SHP77 (cell line): ENCODE measurements around the gene SLC38A6.

Experiments used
- DNase-seq, 2 experiments: peaks; one replicate each; lab custom pipeline; 2025; lab: John Stamatoyannopoulos, UW

SLC38A6 gene

DNA sequence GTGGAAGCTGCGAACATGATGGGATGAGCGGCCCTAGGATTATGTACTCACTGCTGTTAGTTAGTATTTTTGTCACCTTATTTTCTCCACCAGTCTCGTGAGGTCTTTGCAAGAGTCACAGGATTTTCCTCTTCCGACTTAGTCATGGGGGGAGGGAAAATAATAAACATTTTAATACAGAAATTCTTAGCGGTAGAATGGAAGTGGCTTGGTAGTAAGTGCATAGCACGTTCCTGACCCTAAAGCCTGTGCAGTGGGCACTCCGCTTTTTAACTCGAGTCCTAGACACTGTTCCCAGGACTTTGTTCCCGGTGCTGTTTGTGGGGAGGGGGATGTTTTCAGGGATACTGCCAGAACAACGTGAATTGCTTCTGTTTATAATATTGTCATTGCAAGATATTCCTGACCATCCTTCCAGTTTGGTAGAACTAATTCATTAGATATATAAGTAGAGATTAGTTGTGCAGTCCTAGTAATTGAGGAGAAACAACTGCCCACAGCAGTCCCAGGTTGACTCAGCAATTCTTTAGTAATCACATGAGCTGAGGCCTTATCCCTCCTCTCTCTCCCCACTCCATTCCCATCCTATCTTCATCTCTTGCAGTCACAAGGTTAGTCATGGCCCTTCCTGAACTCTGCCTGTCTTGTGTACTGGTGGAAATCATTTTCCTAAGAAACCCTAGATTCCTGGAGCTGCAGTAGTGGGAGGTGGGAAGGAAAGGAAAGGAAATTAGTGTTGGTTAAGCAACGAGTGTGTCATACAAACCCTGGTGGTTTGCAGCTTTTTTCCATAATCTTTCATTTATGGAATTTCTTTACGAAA is 799 bp downstream of the SLC38A6 start:
- peak in 1 of 2 experiments; percentile 14 for DNase-seq

DNA sequence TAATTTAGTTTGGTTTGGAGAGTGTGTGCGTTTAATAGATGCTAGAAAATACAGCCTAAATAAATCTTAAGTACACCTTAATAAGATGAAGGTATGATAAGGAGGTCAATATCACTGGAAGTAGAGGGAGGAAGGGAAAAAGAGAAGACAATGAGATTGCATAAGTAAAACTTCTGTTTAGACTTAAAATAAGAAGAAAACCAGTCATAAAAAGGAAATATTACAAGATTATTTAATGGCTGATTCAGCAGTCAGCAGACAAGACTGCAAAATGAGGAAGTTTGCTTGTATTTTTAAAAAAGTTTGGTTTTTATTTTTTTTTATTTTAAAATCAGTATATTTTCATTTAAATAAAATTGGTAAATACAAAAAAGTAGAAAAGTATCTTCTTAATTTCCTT is 3.2 kb downstream of the SLC38A6 start:
- DNase-seq, result no peak

DNA sequence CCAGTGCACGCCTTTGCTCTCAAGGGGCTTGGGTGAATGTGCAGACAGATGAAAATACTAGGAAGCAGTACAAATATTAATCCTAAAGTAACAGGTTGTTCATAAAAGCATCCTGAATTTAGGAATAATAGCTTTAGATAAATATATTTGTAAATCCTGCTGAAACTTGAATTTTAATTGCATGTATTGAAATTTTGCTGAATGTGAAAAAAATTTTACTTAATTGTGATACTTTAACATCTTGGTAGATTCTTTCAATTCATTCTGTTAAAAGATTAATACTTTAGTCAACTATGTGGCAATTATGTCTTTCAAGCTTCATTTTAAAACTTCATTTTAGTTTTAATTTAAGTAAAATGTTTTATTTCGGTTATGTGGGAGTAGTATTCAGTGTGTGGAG is 5.5 kb downstream of the SLC38A6 start:
- DNase-seq, result no peak

DNA sequence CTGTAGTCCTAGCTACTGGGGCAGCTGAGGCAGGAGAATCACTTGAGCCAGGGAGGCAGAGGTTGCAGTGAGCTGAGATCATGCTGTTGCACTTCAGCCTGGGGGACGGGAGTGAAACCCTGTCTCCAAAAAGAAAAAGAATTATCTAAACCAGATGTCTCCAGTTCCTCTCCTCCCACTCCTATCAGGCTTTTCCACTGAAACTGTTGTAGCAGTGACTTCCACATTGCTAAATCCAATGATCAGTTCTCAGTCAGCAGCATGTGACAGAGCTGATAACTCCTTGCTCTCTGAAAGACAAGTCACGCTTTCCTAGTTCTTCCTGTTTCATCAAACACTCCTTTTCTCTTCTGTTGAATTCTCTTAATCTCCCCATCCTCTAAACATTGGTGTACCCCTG is 8.6 kb downstream of the SLC38A6 start:
- no peak for DNase-seq

DNA sequence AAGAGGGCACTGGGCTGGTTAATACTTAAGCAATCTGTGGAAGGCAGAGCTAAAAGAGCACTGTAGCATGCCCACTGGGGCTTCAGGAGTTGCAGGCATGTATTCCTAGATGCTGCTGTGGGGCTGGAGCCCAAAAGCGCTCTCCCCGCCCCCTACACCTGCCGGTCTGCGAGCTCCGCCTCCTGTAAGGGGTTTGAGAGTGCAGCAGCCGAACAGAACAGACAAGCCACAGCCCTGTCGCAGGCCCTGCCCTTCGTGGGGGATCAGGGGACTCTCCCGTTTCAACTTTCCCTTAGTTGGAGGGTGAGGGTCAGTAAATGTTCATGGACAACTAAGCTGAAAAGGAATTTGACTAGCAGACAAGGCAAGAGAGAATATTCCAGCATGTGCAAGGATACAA is 17.6 kb downstream of the SLC38A6 start:
- no peak for DNase-seq

DNA sequence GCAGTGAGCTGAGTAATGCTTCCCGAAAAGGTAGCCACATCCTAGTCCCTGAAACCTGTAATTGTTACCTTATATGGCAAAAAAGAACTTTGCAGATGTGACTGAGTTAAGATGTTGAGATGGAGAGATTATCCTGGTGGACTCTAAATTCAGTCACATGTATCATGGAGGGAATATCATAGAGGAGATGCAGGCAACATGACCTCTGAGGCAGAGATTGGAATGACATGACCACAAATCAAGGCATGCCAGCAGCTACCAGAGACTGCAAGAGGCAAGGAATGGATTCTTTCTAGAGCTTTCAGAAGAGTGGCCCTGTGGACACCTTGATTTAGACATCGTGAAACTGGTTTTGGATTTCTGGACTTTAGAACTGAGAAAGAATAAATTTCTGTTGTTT is 18.5 kb downstream of the SLC38A6 start:
- no peak for DNase-seq

DNA sequence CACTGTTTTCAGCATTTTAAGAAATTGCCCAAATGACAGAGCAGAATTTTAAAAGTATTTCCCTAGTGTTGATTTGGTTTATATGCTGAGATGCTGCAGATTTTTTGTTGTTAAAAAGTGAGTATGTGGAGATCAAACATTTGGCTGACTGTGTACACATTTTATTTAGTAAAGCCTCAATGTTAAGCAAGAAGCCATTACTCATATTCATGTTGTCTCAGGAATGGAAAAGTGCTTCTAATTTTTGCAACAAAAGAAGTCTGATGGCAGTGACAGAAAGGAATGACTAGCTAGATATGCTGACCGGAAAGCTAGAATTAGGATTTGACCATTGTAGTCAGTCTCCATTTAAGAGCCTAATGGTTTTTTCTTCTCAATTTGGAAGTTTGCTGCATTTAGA is 22.5 kb downstream of the SLC38A6 start:
- DNase-seq, result no peak

DNA sequence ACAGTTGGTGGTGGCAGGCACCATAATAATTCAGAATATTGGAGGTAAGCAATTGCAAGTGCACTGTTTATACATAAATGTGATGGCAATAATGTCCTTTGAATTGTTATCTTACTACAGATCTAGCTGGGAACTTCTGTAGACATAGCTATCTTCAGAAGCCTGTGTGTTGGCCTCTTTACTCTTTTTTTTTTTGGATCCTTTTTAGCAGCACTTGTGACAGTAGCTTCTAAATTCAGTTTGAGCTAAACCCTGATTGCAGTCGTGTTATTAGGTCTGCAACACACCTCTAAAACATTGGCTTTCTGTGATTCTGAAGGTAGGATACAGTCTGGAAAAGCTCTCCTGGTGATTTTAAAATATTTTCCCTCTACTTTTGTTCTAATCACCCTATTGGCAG is 38.5 kb downstream of the SLC38A6 start:
- DNase-seq, result no peak

DNA sequence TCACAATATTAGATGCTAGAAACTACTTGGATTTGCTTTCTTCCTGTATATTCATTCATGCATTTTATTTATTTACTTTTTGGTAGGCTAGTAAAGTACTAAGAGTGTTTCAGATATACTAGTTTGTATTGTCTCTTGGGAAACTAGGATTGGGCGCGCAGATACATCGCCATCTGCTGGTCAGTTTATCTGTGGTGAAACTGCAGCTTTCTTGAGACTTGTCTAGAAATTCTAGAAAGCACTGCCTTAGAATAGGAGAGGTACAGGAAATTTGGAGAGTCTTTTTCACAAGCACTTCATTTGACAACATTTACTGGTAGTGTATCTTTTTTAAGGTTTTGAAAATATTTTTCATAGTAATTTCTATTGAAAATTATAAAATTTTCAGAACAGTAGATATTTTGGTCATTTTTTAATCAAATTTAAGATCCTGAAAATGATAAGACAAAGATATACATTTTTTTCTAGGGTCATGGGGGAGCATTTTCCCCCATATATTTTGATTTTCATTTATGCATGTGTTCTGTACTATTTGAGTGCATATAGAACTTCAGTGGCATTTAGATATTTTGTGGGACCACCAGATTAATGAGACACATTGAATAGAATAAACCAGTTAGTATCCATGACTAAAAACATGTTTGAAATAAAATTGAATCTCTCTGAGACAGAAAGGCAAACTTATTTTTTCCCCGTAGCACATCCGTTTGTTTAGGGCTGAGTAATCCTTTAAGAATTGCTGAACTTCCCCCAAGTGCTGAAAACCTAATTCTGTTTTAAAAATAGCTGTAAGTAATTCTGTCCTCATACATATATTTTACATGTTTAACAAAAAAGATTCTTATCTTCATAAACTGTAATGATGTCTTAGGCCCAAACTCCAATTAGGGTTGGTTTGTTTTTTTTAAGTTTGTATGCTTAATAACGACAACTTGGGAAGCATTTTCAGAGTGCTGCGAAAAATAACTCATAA is 44.5 kb downstream of the SLC38A6 start:
- DNase-seq, result peak; percentile 23 to 65

DNA sequence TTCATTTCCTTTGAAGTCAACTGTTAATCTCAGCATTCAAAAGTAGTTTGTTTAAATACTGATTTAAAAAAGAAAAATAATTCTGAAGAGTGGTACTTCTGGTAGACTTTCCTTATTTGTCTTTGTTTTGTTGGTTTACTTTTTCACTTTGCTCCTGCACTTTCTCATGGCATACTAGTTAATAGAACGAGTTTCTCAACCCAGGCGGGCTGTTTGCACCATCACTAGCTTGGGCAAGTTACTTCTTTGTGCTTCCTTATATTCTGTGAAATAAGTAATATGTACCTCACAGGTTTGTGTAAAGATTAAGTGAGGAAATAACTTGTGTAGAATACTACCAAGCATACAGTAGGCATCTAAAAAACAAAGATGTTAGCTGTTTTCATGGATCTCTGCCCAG is 45.5 kb downstream of the SLC38A6 start:
- DNase-seq, result no peak

DNA sequence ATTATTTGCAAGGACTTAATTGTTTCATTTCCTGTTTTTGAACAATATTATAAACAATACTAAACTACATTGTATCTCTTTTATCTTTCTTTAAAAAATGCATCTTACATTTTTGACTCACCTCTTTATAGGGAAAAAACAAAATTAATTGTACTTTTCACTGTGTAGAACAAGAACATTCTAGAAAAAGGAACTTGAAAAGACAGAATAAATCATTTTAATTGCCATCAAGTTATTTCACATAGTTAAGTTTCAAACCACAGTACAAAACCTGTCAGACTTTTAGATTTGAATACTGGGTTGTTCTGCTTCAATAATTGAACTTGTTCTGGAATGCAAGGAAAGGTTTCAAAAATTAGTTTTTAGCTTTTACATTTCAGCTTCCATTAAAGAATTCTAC is 50.0 kb downstream of the SLC38A6 start:
- DNase-seq, result no peak

DNA sequence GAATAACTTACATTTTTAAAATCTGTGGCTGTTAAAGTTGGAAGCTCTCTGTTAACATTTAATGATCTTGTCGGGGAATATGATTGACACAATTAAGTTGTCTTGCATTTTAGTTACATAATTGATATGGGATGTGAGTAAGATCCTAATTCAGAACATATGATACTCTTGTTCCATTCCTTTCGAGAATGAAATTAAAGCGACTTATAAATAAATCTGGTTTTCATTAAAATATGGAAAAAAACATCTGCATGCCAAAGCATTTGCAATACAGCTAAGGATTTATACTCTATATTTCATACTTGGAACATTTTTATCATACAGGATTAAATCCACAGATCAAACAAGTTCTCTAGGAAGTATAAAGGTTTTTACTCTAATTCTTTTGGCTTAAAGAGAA is 52.0 kb downstream of the SLC38A6 start:
- DNase-seq, result no peak

DNA sequence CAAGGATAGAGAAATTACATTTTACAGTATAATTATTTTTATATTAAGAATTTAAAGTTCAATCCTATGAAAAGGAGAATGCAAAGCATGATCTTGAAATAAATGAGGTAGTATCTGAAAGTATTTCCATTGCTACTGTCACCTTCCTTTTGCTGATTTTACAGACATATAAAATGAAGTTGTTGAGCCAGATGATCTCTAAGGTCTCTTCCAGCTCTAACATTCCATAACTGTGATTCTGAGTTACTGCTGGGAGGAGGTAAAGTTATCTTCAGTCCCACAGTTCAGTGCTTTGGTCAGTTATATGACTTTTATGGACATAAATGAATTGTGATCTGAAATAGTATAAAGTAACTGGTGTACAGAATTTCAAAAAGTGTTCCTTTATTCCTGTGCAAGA is 52.8 kb downstream of the SLC38A6 start:
- DNase-seq, result no peak

DNA sequence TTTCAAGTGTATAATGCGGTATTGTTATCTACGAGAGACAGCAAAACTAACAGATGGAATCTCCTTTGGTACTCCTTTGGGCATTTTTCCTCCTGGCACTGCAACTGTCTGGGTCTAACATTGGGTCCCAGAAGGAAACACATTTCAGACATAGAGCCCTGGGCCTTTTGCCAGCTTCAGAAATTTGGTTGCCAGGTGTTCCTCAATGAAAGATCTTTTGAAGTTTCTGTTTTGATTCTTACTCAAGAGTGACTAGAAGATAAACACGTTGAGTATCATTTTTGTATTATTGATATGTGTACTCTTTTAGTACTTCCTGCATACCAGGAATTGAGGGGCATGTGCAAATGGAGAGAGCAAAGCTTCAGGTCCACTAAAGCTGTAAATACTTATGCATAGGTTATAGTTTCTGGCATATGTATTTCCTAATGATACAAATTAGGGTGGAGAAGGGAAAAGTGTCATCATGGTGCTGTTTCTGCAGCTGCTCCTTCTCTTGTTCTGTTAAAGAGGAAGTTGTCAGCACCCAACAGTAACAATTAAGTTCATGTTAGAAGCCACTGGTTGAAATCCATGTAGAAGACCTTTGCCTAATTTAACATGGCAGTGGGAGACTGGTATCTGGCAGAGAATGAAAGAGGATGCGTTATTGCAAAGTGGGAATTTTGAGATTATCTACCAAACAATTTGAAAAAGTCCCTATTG is 53.5 kb downstream of the SLC38A6 start:
- peak; percentile 26 to 45 for DNase-seq

DNA sequence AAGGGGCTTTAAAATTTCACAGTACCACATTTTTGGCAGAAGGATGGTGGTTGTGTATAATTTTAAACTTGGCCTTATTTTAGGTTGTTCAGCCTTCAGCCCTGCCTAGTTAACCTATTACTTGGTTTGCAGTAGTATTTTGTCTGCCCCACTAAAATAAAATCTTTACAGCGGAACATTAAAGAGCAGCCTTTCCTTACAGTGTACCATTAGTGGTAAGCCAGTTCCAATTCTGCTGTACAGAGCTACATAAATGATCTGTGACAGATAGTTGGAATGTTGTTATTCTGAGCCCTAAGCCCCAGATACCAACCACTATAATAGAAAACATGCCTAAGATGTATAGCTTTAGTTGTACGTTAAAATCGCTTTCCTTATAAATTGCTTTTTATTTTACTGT is 56.2 kb downstream of the SLC38A6 start:
- DNase-seq, result no peak

DNA sequence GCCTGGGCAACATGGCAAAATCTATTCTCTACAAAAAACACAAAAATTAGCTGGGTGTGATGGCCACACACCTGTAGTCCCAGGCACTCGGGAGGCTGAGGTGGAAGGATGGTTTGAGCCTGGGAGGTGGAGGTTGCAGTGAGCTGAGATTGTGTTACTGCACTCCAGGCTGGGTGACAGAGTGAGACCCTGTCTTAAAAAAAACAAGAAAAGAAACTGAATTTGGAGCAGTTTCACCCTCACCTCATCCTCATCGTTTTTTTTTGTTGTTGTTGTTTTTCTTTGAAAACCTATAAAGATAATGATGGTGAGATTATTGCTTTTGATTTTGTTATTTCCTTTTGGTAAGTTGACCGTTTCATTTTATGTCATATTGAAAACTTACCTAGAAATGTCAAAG is 60.7 kb downstream of the SLC38A6 start:
- DNase-seq, result no peak

DNA sequence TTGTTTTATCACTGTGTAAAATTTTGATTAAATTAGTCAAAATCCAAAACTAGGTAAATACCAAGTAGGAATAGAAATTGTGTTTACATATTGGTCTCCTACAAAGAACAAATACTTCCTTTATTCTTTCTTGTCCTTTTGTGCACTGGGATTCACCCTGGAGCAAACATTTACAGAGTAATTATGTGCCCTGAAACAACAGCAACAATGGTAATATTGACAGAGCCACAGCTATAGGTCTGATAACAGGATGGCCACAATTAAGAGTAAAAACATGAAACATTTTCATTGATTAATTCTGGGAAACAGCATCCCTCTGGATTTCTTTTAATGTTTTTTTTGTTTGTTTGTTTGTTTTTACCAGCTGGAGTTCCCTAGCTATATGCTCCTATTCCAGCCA is 61.2 kb downstream of the SLC38A6 start:
- DNase-seq, result peak in 1 of 2 experiments; percentile 21

DNA sequence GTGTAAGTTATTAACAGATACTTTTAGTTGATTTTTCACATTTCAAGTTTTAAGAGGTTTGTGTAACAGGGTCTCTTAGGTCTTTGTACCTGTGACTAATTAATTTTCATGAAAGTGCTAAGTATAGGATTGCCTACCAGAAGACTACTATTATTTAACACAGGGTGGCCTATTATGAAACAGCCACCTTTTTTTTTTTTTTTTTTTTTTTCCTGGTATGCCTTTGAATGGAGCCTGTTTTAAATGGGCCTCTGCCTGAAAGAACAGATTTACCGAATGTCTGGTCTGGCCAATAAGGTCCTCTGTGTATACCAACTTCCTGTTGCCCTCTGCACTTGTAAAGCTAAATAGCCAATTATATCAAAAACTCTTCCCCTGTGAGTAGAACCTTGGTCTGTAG is 62.5 kb downstream of the SLC38A6 start:
- DNase-seq, result no peak

DNA sequence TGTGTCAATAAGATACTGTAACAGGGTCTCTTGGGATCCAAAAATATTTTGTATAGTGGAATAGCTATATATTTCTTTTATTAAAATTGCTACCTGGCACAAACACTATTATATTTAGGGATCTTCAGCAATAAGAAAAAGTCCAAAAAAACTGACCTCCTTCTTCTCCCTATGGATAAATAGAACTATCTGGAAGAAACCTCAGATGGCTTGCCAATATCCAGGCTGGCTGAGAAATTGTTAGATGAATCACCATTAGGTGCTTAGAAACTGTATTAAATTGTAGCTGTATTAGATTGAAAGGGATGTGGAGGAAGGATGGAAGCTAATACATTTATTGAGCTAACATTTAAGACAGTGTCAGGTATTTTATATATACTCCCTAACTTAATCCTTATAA is 66.0 kb downstream of the SLC38A6 start:
- DNase-seq, result no peak

DNA sequence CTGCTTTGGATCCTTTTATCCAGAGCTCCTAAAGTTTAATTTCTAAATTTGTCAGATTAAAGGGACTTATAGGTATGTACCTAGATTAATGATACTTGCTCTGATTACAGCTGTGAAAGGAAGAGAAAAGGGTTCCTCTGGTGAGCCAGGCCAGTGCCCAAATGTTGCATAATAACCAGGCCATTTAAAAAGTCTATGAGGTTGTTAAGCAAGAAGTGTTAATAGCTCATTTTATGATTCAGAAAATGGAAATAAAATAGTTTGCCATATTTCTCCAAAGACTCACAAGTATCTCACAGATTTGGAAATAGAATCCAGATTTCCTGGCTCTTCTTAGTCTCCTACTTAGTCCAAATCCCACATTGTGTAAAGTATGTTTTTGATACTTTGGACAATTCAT is 67.6 kb downstream of the SLC38A6 start:
- DNase-seq, result no peak

DNA sequence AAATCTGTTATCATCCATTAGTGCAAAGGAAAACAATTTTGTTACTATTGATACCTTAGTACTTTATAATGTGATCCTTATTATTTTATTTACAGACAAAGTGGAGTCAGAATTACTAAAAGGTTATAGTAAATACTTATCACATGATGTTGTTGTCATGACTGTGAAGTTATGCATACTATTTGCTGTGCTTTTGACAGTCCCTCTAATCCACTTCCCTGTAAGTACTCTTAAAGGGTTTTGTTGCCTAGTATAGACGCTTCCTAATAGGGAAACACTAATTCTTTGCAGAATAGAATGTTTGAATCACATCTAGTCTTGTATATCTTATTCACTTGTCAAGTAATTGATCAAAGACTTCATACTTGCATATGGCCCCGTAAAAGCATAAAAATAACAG is 69.4 kb downstream of the SLC38A6 start:
- no peak for DNase-seq

DNA sequence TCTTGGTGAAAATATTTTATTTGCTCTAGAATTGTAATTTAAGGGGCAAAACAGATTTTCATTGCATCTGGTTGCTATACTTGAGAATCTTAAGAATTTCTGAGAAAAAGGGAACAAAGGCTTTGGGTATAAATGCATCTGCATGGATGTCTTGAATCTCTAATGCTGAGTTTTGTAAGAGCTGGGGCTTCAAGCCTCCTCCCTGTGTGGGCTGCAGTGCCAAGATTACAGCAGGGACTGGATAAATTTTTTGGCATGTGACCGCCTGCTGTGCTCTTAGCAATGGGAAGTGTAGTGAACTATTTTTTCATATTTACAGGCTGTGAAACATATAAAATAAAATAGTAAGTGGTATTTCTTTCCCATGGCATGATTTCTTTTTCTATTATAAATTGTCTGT is 70.0 kb downstream of the SLC38A6 start:
- DNase-seq, result no peak

DNA sequence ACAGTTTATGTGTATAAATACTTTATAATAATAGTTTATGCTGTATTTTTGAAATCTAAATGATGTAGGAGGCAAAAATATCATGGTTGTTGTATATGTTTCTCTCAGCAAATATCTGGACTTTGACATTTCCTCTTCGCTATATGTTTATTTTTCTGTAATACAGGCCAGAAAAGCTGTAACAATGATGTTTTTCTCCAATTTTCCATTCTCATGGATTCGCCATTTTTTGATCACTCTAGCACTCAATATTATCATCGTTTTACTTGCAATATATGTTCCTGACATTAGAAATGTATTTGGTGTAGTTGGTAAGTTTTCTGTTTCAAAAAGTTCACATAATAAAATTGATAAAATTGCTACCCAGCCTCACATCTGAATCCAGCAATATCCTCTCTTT is 70.6 kb downstream of the SLC38A6 start:
- DNase-seq, result no peak
